ENCODE data around the gene GPR158.

GRCh38 chr10:25245165-25245564 is 70.4 kb downstream of the GPR158 start:
- TF ChIP-seq CTCF (IDR thresholded peaks at IDR 0.05) (no peak), EP300 (IDR thresholded peaks at IDR 0.05) (no peak)
